Tibial nerve (tissue), 3 donors: ENCODE data around the gene NPR3.

Experiments
- POLR2A ChIP-seq, 2 donors: fragments of 450-650 bp; IDR thresholded peaks; one replicate each; pipeline ENCODE4 v1.6.1; 2017; ENCODE audit warnings: antibody characterized with exemption in 2 of 2, mild to moderate bottlenecking in 2 of 2, moderate library complexity in 2 of 2
- TF ChIP-seq, protein P1 (sequence below), 5 experiments: fragments of 200-600 bp in 3 of 5; fragments of 450-650 bp in 2 of 5; sonication (generic) in 3 of 5; IDR thresholded peaks; one replicate each; pipeline ENCODE4 v1.5.1; 2016 to 2019; ENCODE audit warnings: antibody characterized with exemption in 5 of 5, mild to moderate bottlenecking in 3 of 5, moderate library complexity in 2 of 5

DNA sequence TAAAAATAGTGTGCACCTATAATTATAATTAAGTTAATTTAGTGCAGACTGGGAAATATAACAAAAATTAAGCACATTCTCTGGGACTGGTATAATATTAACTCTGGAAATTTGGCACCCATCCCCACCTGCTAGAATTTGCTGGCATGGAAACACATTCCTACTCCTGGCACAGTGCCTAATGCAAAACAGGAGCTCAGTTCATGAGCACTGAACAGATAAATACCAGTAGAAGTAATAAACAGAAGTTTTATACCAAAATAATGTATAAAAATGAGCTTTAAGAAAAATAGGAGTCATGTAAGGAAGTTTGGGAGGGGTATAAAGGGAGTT, 23.7 kb upstream of the NPR3 start:
- TF ChIP-seq, protein P1, sequence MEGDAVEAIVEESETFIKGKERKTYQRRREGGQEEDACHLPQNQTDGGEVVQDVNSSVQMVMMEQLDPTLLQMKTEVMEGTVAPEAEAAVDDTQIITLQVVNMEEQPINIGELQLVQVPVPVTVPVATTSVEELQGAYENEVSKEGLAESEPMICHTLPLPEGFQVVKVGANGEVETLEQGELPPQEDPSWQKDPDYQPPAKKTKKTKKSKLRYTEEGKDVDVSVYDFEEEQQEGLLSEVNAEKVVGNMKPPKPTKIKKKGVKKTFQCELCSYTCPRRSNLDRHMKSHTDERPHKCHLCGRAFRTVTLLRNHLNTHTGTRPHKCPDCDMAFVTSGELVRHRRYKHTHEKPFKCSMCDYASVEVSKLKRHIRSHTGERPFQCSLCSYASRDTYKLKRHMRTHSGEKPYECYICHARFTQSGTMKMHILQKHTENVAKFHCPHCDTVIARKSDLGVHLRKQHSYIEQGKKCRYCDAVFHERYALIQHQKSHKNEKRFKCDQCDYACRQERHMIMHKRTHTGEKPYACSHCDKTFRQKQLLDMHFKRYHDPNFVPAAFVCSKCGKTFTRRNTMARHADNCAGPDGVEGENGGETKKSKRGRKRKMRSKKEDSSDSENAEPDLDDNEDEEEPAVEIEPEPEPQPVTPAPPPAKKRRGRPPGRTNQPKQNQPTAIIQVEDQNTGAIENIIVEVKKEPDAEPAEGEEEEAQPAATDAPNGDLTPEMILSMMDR (IDR thresholded peaks at IDR 0.05), result no peak
- TF ChIP-seq POLR2A (IDR thresholded peaks at IDR 0.05), result no peak
